Smooth muscle cell (in vitro differentiated cells): ENCODE results near the gene TMEM225B. TPM values are rescaled to one million over a fixed set of nuclear protein-coding genes. Genes with fewer than 3 reads are reported as not detected.

Experiments used
- DNase-seq: peaks from one replicate; lab custom pipeline; 2025; ENCODE audit not compliant: unreplicated experiment; lab: John Stamatoyannopoulos, UW
- H2AFZ ChIP-seq: fragments of 200-600 bp; sonication (generic); 2 replicates; pipeline ENCODE4 v1.6.0; 2016; ENCODE audit warnings: antibody characterized with exemption, low read depth, mild to moderate bottlenecking
- H3F3A ChIP-seq: fragments of 200-600 bp; sonication (generic); 2 replicates; pipeline ENCODE4 v1.6.0; 2017; ENCODE audit warnings: antibody characterized with exemption, low read depth
- H3K27ac ChIP-seq: fragments of 200-600 bp; sonication (generic); 2 replicates; pipeline ENCODE4 v1.5.1; 2016; ENCODE audit warnings: low read depth, mild to moderate bottlenecking
- H3K27me3 ChIP-seq: fragments of 200-600 bp; sonication (generic); 2 replicates; pipeline ENCODE4 v1.6.1; 2016; ENCODE audit warnings: low read depth, mild to moderate bottlenecking
- H3K36me3 ChIP-seq: fragments of 200-600 bp; sonication (generic); 2 replicates; pipeline ENCODE4 v1.5.1; 2016; ENCODE audit warnings: low read depth
- H3K4me1 ChIP-seq: fragments of 200-600 bp; sonication (generic); 2 replicates; pipeline ENCODE4 v1.5.1; 2016; ENCODE audit warnings: low read depth
- H3K4me2 ChIP-seq: fragments of 200-600 bp; sonication (generic); 2 replicates; pipeline ENCODE4 v1.6.0; 2016; ENCODE audit warnings: mild to moderate bottlenecking
- H3K4me3 ChIP-seq: fragments of 200-600 bp; sonication (generic); 2 replicates; pipeline ENCODE4 v1.5.1; 2016; ENCODE audit warnings: mild to moderate bottlenecking
- H3K79me2 ChIP-seq: fragments of 200-600 bp; sonication (generic); 2 replicates; pipeline ENCODE4 v1.6.0; 2016; ENCODE audit warnings: low read depth, mild to moderate bottlenecking
- H3K9ac ChIP-seq: fragments of 200-600 bp; sonication (generic); 2 replicates; pipeline ENCODE4 v1.6.0; 2016; ENCODE audit warnings: low read depth
- H3K9me3 ChIP-seq: fragments of 200-600 bp; sonication (generic); replicated peaks from 2 replicates; pipeline ENCODE4 v1.5.1; 2016; ENCODE audit warnings: low read depth
- H4K20me1 ChIP-seq: fragments of 200-600 bp; sonication (generic); 2 replicates; pipeline ENCODE4 v1.6.0; 2016; ENCODE audit warnings: low read depth
- CTCF ChIP-seq: fragments of 200-600 bp; sonication (generic); IDR thresholded peaks from 2 replicates; pipeline ENCODE4 v1.5.1; 2017; ENCODE audit warnings: borderline replicate concordance, mild to moderate bottlenecking, antibody characterized with exemption; ENCODE audit not compliant: insufficient read depth, poor library complexity, severe bottlenecking
- WGBS: methylation state at CpG from one replicate; pipeline ENCODE4 v1.1.7; 2016; ENCODE audit warnings: low lambda C conversion rate; 5-methylcytosine and 5-hydroxymethylcytosine counted together
- polyA plus RNA-seq: library from polyadenylated mRNA; unstranded; fragments of >200 nt; fragmentation: Nextera tagmentation; extraction: Ambion mirVana; gene quantifications from 2 replicates; pipeline ENCODE4 v1.2.1, GENCODE V29; 2016
- total RNA-seq: library from RNA; depleted of rRNA; stranded (reverse); fragments of >200 nt; gene quantifications from 2 replicates; pipeline ENCODE4 v1.2.3, GENCODE V29; 2014

Gene TMEM225B
- total and polyA plus RNA-seq, 2 experiments from 2014 or later = 4.7 to 5.4 TPM

- WGBS = 25% methylated on average over 22 of the region's 22 CpGs
- Histone ChIP-seq H3K4me3 (peak overlapping the region; percentile 76), H3K27me3 (no peaks in the 10 kb centered on the region), H3K9me3 (no peaks in the 10 kb centered on the region), H3K36me3 (no peaks in the 10 kb centered on the region), H2AFZ (peak overlapping the region; percentile 95), H3K79me2 (peaks cover 16% of the 10 kb centered on the region), H3K4me2 (peak overlapping the region; percentile 90), H3K4me1 (peaks cover 9% of the 10 kb centered on the region), H3F3A (no peaks in the 10 kb centered on the region), H3K27ac (peak overlapping the region; percentile 83), H4K20me1 (no peaks in the 10 kb centered on the region), H3K9ac (peak overlapping the region; percentile 79)
- no peak for DNase-seq
- TF ChIP-seq CTCF = no peak
Observed at GRCh38 chr7:99617192-99617781, 19.2 kb downstream of the TMEM225B start.

- no peaks in the 10 kb centered on the region for H3F3A ChIP-seq
- H3K27ac ChIP-seq = peak overlapping the region; percentile 83
- H4K20me1 ChIP-seq = no peaks in the 10 kb centered on the region
- peak overlapping the region; percentile 44 for H3K9ac ChIP-seq
- no peak overlapping the region for H3K4me3 ChIP-seq
- DNase-seq = no peak
- peaks cover 9% of the 10 kb centered on the region for H3K4me1 ChIP-seq
- no peak overlapping the region for H2AFZ ChIP-seq
- no peaks in the 10 kb centered on the region for H3K27me3 ChIP-seq
- H3K36me3 ChIP-seq = no peaks in the 10 kb centered on the region
- no peaks in the 10 kb centered on the region for H3K9me3 ChIP-seq
- 32% methylated on average over 3 of the region's 3 CpGs for WGBS
- no peak for TF ChIP-seq CTCF
- H3K79me2 ChIP-seq = peaks cover 16% of the 10 kb centered on the region
- H3K4me2 ChIP-seq = peak overlapping the region; percentile 90
Observed at GRCh38 chr7:99618726-99619125, 20.7 kb downstream of the TMEM225B start.

GRCh38 chr7:99619571-99620130, 21.6 kb downstream of the TMEM225B start:
- DNase-seq = no peak
- Histone ChIP-seq H3F3A (no peaks in the 10 kb centered on the region), H2AFZ (no peak overlapping the region), H3K27me3 (no peaks in the 10 kb centered on the region), H3K9ac (peak overlapping the region; percentile 44), H3K27ac (peak overlapping the region; percentile 83), H3K4me3 (no peak overlapping the region), H3K79me2 (peaks cover 16% of the 10 kb centered on the region), H3K9me3 (no peaks in the 10 kb centered on the region), H3K4me2 (peak overlapping the region; percentile 21), H3K36me3 (no peaks in the 10 kb centered on the region), H4K20me1 (peaks cover 3% of the 10 kb centered on the region), H3K4me1 (peaks cover 9% of the 10 kb centered on the region)
- TF ChIP-seq CTCF = no peak
- 96% methylated on average over 18 of the region's 18 CpGs for WGBS

- Histone ChIP-seq H3K4me3 (no peak overlapping the region), H2AFZ (no peak overlapping the region), H3K9me3 (no peaks in the 10 kb centered on the region), H3K27me3 (no peaks in the 10 kb centered on the region), H4K20me1 (peaks cover 8% of the 10 kb centered on the region), H3K36me3 (no peaks in the 10 kb centered on the region), H3K4me2 (no peak overlapping the region), H3F3A (no peaks in the 10 kb centered on the region), H3K9ac (no peak overlapping the region), H3K4me1 (peaks cover 9% of the 10 kb centered on the region), H3K27ac (peak overlapping the region; percentile 83), H3K79me2 (peaks cover 16% of the 10 kb centered on the region)
- no peak for DNase-seq
- WGBS = 99% methylated on average over 5 of the region's 5 CpGs
- TF ChIP-seq CTCF = no peak
Observed at GRCh38 chr7:99621271-99621670, 23.2 kb downstream of the TMEM225B start.
